HL-60 (cell line): ENCODE measurements around the gene TSC22D2.

Experiments used
- DNase-seq, 2 experiments: peaks; one replicate each; pipeline ENCODE4 v3.0.0-alpha.2; 2010 to 2020; ENCODE audit warnings: low read depth in 1 of 2, low spot score in 1 of 2
- H3K27ac ChIP-seq: fragments of 250-450 bp; sonication (Bioruptor Pico); replicated peaks from 2 replicates; pipeline ENCODE4 v1.5.1; 2020; ENCODE audit warnings: mild to moderate bottlenecking, moderate library complexity
- H3K27me3 ChIP-seq: fragments of 250-450 bp; sonication (Bioruptor Pico); 2 replicates; pipeline ENCODE4 v1.5.1; 2021; ENCODE audit warnings: mild to moderate bottlenecking, moderate library complexity; ENCODE audit not compliant: insufficient read depth, poor library complexity, severe bottlenecking
- H3K4me3 ChIP-seq: replicated peaks from 2 replicates; pipeline ENCODE4 v1.5.1; 2011; ENCODE audit warnings: mild to moderate bottlenecking, control low read depth, low read length; ENCODE audit not compliant: insufficient read depth
- CTCF ChIP-seq: IDR thresholded peaks from one replicate; pipeline ENCODE4 v1.5.1; 2011; ENCODE audit warnings: low read length, control low read depth, inconsistent platforms; ENCODE audit not compliant: insufficient read depth
- GABPA ChIP-seq: IDR thresholded peaks from 2 replicates; pipeline ENCODE4 v1.6.1; 2012; ENCODE audit warnings: low read depth
- POLR2AphosphoS5 ChIP-seq: IDR thresholded peaks from 2 replicates; pipeline ENCODE4 v1.6.1; 2012; ENCODE audit warnings: low read depth
- REST ChIP-seq: IDR thresholded peaks from 2 replicates; pipeline ENCODE4 v1.6.1; 2012; ENCODE audit warnings: low read depth; ENCODE audit not compliant: insufficient replicate concordance
- SPI1 ChIP-seq: IDR thresholded peaks from 2 replicates; pipeline ENCODE4 v1.6.1; 2012; ENCODE audit warnings: low read depth, mild to moderate bottlenecking, borderline replicate concordance

The TSC22D2 gene

GRCh38 chr3:150462108-150462507 lies 54.0 kb downstream of the TSC22D2 start:
- H3K27me3 ChIP-seq = no peaks in the 10 kb centered on the region
- DNase-seq = no peak
- no peak overlapping the region for H3K27ac ChIP-seq
- TF ChIP-seq SPI1 = peak; percentile 17; the same call in 1 of the 2 replicates
- no peak for TF ChIP-seq GABPA
- no peak overlapping the region for H3K4me3 ChIP-seq

- no peak for DNase-seq
- no peak for TF ChIP-seq CTCF
- TF ChIP-seq POLR2AphosphoS5 = no peak
- no peak for TF ChIP-seq SPI1
- no peak for TF ChIP-seq GABPA
- TF ChIP-seq REST = no peak
- Histone ChIP-seq H3K4me3 (no peak overlapping the region), H3K27me3 (no peaks in the 10 kb centered on the region), H3K27ac (no peak overlapping the region)
Observed at GRCh38 chr3:150464684-150465083, 56.6 kb downstream of the TSC22D2 start.

GRCh38 chr3:150467381-150467780 lies 59.3 kb downstream of the TSC22D2 start:
- Histone ChIP-seq H3K4me3 (no peak overlapping the region), H3K27ac (no peak overlapping the region), H3K27me3 (no peaks in the 10 kb centered on the region)
- DNase-seq = no peak
- TF ChIP-seq CTCF = no peak
- no peak for TF ChIP-seq POLR2AphosphoS5
- no peak for TF ChIP-seq GABPA
- TF ChIP-seq REST = no peak
- no peak for TF ChIP-seq SPI1

- H3K4me3 ChIP-seq = no peak overlapping the region
- no peak for DNase-seq
- H3K27me3 ChIP-seq = no peaks in the 10 kb centered on the region
- H3K27ac ChIP-seq = no peak overlapping the region
- no peak for TF ChIP-seq GABPA
- TF ChIP-seq SPI1 = no peak
- no peak for TF ChIP-seq CTCF
- TF ChIP-seq POLR2AphosphoS5 = no peak
- TF ChIP-seq REST = no peak
Observed at GRCh38 chr3:150469031-150469930, 61.2 kb downstream of the TSC22D2 start.
